ENCODE data around the gene PCDHGA3.
"Not testable (repeated sequence)": the region's sequence is repeated elsewhere in the genome, so short reads cannot be mapped to it uniquely, and the experiment has no call there.

Gene PCDHGA3

DNA sequence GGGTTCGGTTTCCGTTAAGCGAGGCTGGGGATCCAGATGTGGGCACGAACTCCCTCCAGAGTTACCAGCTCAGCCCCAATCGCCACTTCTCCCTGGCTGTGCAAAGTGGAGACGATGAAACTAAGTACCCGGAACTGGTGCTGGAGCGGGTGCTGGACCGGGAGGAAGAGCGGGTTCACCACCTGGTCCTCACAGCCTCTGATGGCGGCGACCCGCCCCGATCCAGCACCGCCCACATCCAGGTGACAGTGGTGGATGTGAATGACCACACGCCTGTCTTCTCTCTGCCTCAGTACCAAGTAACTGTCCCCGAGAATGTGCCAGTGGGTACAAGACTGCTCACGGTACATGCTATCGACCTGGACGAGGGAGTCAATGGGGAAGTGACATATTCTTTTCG is 39.7 kb downstream of the PCDHGA3 start:
- no peak for DNase-seq

DNA sequence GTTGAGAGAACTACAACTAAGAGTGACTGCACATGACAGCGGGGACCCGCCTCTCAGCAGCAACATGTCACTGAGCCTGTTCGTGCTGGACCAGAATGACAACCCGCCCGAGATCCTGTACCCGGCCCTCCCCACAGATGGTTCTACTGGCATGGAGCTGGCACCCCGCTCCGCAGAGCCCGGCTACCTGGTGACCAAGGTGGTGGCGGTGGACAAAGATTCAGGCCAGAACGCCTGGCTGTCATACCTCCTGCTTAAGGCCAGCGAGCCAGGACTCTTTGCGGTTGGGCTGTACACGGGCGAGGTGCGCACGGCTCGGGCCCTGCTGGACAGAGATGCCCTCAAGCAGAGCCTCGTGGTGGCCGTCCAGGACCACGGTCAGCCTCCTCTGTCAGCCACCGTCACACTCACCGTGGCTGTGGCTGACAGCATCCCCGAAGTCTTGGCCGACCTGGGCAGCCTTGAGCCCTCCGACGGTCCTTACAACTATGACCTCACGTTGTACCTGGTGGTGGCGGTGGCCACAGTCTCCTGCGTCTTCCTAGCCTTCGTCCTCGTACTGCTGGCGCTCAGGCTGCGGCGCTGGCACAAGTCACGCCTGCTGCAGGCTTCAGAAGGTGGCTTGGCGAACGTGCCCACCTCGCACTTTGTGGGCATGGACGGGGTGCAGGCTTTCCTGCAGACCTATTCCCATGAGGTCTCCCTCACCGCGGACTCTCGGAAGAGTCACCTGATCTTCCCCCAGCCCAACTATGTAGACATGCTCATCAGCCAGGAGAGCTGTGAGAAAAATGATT is 41.0 kb downstream of the PCDHGA3 start:
- no peak for DNase-seq

DNA sequence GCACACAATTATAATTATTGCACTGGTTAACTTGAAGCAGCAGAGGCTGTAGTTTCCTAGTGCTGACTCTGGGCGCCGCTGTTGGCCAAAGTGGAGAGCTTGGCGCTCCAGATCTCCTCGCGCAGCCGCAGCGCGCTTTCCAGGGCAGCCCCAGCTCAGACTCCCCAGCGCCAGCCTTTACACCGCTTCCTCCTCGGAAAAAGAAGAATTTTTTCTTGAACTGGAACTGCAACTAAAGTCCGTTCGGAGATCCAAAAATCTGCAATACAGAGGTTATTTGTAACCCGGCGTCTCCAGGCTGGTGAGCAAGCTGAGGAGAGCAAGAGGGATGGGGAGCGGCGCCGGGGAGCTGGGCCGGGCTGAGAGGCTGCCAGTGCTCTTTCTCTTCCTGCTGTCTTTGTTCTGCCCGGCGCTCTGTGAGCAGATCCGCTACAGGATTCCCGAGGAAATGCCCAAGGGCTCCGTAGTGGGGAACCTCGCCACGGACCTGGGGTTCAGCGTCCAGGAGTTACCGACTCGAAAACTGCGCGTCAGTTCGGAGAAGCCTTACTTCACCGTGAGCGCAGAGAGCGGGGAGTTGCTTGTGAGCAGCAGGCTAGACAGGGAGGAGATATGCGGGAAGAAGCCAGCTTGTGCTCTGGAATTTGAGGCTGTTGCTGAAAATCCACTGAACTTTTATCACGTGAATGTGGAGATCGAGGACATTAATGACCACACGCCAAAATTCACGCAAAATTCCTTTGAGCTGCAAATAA is 44.1 kb downstream of the PCDHGA3 start, which contains the start of gene PCDHGB4:
Gene PCDHGB4, plus strand, starts transcription at position 142 of the 755 bp plus-strand sequence. Its CDS starts 187 bp downstream, at position 329.
- DNase-seq = peak; percentile 7 to 14

DNA sequence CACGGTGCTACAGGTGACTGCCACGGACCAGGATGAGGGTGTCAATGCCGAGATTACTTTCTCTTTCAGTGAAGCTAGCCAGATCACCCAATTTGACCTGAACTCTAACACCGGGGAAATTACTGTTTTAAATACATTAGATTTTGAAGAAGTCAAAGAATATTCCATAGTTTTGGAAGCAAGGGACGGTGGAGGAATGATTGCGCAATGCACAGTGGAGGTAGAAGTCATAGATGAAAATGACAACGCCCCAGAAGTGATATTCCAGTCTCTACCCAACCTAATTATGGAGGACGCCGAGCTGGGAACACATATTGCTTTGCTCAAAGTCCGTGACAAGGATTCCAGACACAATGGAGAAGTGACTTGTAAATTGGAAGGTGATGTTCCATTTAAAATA is 45.0 kb downstream of the PCDHGA3 start:
- no peak for DNase-seq

DNA sequence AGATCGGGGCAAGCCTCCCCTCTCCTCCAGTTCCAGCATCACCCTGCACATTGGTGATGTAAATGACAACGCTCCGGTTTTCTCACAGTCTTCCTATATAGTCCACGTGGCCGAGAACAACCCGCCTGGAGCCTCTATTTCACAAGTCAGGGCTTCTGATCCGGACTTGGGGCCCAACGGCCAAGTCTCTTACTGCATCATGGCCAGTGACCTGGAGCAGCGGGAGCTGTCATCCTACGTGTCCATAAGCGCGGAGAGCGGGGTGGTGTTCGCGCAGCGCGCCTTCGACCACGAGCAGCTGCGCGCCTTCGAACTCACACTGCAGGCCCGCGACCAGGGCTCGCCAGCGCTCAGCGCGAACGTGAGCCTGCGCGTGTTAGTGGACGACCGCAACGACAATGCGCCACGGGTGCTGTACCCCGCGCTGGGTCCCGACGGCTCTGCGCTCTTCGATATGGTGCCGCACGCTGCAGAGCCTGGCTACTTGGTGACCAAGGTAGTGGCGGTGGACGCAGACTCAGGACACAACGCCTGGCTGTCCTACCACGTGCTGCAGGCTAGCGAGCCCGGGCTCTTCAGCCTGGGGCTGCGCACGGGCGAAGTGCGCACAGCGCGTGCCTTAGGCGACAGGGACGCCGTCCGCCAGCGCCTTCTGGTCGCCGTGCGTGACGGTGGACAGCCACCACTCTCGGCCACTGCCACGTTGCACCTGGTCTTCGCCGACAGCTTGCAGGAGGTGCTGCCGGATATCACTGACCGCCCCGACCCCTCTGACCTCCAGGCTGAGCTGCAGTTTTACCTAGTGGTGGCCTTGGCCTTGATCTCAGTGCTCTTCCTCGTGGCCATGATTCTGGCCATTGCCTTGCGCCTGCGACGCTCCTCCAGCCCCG is 45.8 kb downstream of the PCDHGA3 start:
- no peak for DNase-seq

DNA sequence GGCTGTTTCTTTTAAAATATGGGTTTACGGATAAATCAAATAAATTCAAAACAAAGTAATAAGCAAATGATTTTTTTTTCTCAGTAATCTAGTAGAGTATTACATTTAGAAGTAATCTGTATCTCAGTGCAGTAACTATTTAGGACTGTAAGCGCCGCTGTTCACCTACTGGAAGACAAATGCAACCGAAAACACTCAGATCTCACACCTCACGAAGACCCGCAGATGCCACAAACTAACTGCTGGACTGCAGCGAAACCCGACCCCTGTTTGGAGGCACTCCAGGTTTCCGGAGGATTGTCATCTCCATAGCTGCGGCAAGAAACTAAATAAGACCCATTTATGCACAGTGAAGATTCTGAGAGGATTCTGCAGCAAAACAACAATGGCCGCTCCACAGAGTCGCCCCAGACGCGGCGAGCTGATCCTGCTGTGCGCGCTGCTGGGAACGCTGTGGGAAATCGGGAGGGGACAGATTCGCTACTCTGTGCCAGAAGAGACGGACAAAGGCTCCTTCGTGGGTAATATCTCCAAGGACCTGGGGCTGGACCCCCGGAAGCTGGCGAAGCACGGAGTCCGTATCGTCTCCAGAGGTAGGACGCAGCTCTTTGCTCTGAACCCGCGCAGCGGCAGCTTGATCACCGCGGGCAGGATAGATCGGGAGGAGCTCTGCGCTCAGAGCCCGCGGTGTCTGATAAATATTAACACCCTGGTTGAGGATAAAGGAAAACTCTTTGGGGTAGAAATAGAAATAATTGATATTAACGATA is 49.0 kb downstream of the PCDHGA3 start, which contains the start of gene PCDHGA8:
Gene PCDHGA8, plus strand, starts transcription at position 205 of the 770 bp plus-strand sequence. Its CDS starts 181 bp downstream, at position 386.
- DNase-seq = no peak

DNA sequence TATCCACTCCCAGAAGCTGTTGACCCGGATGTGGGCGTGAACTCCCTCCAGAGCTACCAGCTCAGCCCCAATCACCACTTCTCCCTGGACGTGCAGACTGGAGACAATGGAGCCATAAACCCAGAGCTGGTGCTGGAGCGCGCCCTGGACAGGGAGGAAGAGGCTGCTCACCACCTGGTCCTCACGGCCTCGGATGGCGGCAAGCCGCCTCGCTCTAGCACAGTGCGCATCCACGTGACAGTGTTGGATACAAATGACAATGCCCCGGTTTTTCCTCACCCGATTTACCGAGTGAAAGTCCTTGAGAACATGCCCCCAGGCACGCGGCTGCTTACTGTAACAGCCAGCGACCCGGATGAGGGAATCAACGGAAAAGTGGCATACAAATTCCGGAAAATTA is 49.6 kb downstream of the PCDHGA3 start:
- no peak for DNase-seq

DNA sequence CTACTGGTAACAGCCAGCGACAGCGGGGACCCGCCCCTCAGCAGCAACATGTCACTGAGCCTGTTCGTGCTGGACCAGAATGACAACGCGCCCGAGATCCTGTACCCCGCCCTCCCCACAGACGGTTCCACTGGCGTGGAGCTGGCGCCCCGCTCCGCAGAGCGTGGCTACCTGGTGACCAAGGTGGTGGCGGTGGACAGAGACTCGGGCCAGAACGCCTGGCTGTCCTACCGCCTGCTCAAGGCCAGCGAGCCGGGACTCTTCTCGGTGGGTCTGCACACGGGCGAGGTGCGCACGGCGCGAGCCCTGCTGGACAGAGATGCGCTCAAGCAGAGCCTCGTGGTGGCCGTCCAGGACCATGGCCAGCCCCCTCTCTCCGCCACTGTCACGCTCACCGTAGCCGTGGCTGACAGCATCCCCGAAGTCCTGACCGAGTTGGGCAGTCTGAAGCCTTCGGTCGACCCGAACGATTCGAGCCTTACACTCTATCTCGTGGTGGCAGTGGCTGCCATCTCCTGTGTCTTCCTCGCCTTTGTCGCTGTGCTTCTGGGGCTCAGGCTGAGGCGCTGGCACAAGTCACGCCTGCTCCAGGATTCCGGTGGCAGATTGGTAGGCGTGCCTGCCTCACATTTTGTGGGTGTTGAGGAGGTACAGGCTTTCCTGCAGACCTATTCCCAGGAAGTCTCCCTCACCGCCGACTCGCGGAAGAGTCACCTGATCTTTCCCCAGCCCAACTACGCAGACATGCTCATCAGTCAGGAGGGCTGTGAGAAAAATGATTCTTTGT is 51.0 kb downstream of the PCDHGA3 start:
- DNase-seq = not testable (repeated sequence)
